Keratinocyte (primary cell): ENCODE data around the gene TMCO1. TPM values are rescaled to one million over a fixed set of nuclear protein-coding genes. Genes with fewer than 3 reads are reported as not detected.

Experiments used
- DNase-seq: peaks from one replicate; pipeline ENCODE4 v3.0.0-alpha.2; 2011; ENCODE audit warnings: low read depth, missing footprints, low spot score
- FAIRE-seq: peaks from 2 replicates; lab custom pipeline; 2011; peaks lifted over from hg19 to GRCh38; lab: Jason Lieb, UNC
- H2AFZ ChIP-seq: 2 replicates; pipeline ENCODE4 v1.6.0; 2012; ENCODE audit warnings: low read length, control low read depth, inconsistent platforms; ENCODE audit not compliant: control insufficient read depth
- H3K27ac ChIP-seq: 2 replicates; pipeline ENCODE4 v1.5.1; 2011; ENCODE audit warnings: low read length; ENCODE audit not compliant: control insufficient read depth, insufficient read depth
- H3K27me3 ChIP-seq: 3 replicates; pipeline ENCODE4 v1.6.0; 2011; ENCODE audit warnings: low read length; ENCODE audit not compliant: control insufficient read depth, insufficient read depth; ENCODE audit errors: extremely low read depth
- H3K36me3 ChIP-seq, 2 experiments: 2 replicates in 1 of 2; 3 replicates in 1 of 2; pipeline ENCODE4 v1.5.1; 2011; ENCODE audit warnings: low read length in 2 of 2, mild to moderate bottlenecking in 1 of 2; ENCODE audit not compliant: control insufficient read depth in 2 of 2, insufficient read depth in 2 of 2; ENCODE audit errors: extremely low read depth in 1 of 2
- H3K4me1 ChIP-seq: 3 replicates; pipeline ENCODE4 v1.5.1; 2011; ENCODE audit warnings: low read length; ENCODE audit not compliant: control insufficient read depth, insufficient read depth; ENCODE audit errors: extremely low read depth
- H3K4me2 ChIP-seq: 3 replicates; pipeline ENCODE4 v1.6.0; 2011; ENCODE audit warnings: low read depth, low read length; ENCODE audit not compliant: control insufficient read depth, insufficient read depth; ENCODE audit errors: extremely low read depth
- H3K4me3 ChIP-seq, 3 experiments: fragments of 200-600 bp in 1 of 3; sonication (generic) in 1 of 3; 2 replicates in 2 of 3; 3 replicates in 1 of 3; pipeline ENCODE4 v1.5.1; 2011 to 2016; ENCODE audit warnings: low read length in 3 of 3, mild to moderate bottlenecking in 3 of 3, control low read depth in 2 of 3, inconsistent platforms in 1 of 3, low read depth in 1 of 3, mixed read lengths in 1 of 3, mixed run types in 1 of 3, moderate library complexity in 1 of 3; ENCODE audit not compliant: control insufficient read depth in 2 of 3, insufficient read depth in 2 of 3; ENCODE audit errors: extremely low read depth in 1 of 3
- H3K79me2 ChIP-seq: 2 replicates; pipeline ENCODE4 v1.6.0; 2012; ENCODE audit warnings: low read length; ENCODE audit not compliant: control insufficient read depth, insufficient read depth
- H3K9ac ChIP-seq: 3 replicates; pipeline ENCODE4 v1.6.0; 2011; ENCODE audit warnings: low read length; ENCODE audit not compliant: control insufficient read depth, insufficient read depth; ENCODE audit errors: extremely low read depth
- H3K9me1 ChIP-seq: 3 replicates; pipeline ENCODE4 v1.6.0; 2011; ENCODE audit warnings: low read length; ENCODE audit not compliant: control insufficient read depth, insufficient read depth; ENCODE audit errors: extremely low read depth
- H3K9me3 ChIP-seq: 2 replicates; pipeline ENCODE4 v1.5.1; 2012; ENCODE audit warnings: low read depth, low read length; ENCODE audit not compliant: control insufficient read depth
- H4K20me1 ChIP-seq: 3 replicates; pipeline ENCODE4 v1.6.0; 2011; ENCODE audit warnings: low read length; ENCODE audit not compliant: control insufficient read depth, insufficient read depth; ENCODE audit errors: extremely low read depth
- EZH2 ChIP-seq: IDR thresholded peaks from one replicate; pipeline ENCODE4 v1.6.1; 2012; ENCODE audit warnings: inconsistent platforms, mild to moderate bottlenecking, low read length, moderate library complexity
- dilution Hi-C: fragments of 300-500 bp; cut with MboI; formaldehyde crosslinking; loops from one replicate; pipeline ENCODE4 v1.7.0; 2020; ENCODE audit warnings: low sequenced_read_pairs; ENCODE audit not compliant: extremely low pct_ligation_motif_present
- polyA plus RNA-seq, 5 experiments: library from polyadenylated mRNA; depleted of rRNA in 3 of 5; stranded (reverse) in 3 of 5; stranded (forward) in 1 of 5; unstranded in 1 of 5; fragments of >200 nt; gene quantifications; 1 replicate in 1 of 5; 2 replicates in 3 of 5; 3 replicates in 1 of 5; pipeline versions ENCODE4 v1.2.1 to v1.2.3, GENCODE V29; 2011 to 2012; ENCODE audit warnings: missing spikeins in 2 of 5, low read depth in 1 of 5, low replicate concordance in 1 of 5
- TF ChIP-seq, protein P1 (sequence below), 3 experiments: IDR thresholded peaks in 1 of 3; conservative IDR thresholded peaks in 1 of 3; optimal IDR thresholded peaks in 1 of 3; 2 replicates in 2 of 3; 3 replicates in 1 of 3; pipeline versions ENCODE3 to v1.5.1; 2011; ENCODE audit warnings: low read length in 3 of 3, mild to moderate bottlenecking in 3 of 3, moderate library complexity in 2 of 3, control low read depth in 1 of 3, inconsistent platforms in 1 of 3; ENCODE audit not compliant: insufficient read depth in 2 of 3; ENCODE audit errors: extremely low read depth in 1 of 3

The TMCO1 gene
- polyA plus RNA-seq, 1 donor (not counting 4 experiments of a cell fraction or from before 2014, with no cell fraction given) = 172 TPM

DNA sequence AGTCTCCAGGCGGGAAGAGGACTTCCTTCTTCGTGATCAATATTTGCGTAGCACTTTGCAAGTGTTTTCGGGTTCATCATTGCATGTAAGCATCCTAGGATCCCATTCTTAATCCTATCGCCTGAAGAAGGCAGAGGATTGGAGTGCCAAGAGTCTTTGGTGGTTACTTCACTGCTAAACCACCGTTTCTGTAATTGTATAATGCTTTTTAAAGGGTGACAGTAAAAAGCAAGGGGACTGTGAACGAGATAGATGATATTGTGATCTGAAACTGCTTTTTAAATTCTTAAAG is 70.0 kb downstream of the TMCO1 start:
- Histone ChIP-seq H3K36me3 (no peaks in the 10 kb centered on the region), H3K27ac (peak overlapping the region; percentile 45), H3K4me1 (peaks cover 16% of the 10 kb centered on the region), H3K27me3 (no peaks in the 10 kb centered on the region), H3K4me2 (peak overlapping the region; percentile 87), H3K9me1 (no peaks in the 10 kb centered on the region), H4K20me1 (no peaks in the 10 kb centered on the region), H3K4me3 (peak overlapping the region; percentile 81 to 87 (median 85)), H3K9ac (peak overlapping the region; percentile 86), H2AFZ (peak overlapping the region; percentile 98), H3K79me2 (peaks cover 29% of the 10 kb centered on the region), H3K9me3 (no peaks in the 10 kb centered on the region)
- no peak for DNase-seq
- no peak for FAIRE-seq
- dilution Hi-C loops = no loop called here
- TF ChIP-seq, protein P1, sequence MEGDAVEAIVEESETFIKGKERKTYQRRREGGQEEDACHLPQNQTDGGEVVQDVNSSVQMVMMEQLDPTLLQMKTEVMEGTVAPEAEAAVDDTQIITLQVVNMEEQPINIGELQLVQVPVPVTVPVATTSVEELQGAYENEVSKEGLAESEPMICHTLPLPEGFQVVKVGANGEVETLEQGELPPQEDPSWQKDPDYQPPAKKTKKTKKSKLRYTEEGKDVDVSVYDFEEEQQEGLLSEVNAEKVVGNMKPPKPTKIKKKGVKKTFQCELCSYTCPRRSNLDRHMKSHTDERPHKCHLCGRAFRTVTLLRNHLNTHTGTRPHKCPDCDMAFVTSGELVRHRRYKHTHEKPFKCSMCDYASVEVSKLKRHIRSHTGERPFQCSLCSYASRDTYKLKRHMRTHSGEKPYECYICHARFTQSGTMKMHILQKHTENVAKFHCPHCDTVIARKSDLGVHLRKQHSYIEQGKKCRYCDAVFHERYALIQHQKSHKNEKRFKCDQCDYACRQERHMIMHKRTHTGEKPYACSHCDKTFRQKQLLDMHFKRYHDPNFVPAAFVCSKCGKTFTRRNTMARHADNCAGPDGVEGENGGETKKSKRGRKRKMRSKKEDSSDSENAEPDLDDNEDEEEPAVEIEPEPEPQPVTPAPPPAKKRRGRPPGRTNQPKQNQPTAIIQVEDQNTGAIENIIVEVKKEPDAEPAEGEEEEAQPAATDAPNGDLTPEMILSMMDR (optimal IDR thresholded peaks at IDR 0.05 in 1 of 3, IDR thresholded peaks at IDR 0.05 in 1 of 3, conservative IDR thresholded peaks at IDR 0.05 in 1 of 3; ENCODE audit: extremely low read depth in 1 of 3, insufficient read depth in 2 of 3, low read length in 3 of 3) = no peak
- no peak for TF ChIP-seq EZH2

DNA sequence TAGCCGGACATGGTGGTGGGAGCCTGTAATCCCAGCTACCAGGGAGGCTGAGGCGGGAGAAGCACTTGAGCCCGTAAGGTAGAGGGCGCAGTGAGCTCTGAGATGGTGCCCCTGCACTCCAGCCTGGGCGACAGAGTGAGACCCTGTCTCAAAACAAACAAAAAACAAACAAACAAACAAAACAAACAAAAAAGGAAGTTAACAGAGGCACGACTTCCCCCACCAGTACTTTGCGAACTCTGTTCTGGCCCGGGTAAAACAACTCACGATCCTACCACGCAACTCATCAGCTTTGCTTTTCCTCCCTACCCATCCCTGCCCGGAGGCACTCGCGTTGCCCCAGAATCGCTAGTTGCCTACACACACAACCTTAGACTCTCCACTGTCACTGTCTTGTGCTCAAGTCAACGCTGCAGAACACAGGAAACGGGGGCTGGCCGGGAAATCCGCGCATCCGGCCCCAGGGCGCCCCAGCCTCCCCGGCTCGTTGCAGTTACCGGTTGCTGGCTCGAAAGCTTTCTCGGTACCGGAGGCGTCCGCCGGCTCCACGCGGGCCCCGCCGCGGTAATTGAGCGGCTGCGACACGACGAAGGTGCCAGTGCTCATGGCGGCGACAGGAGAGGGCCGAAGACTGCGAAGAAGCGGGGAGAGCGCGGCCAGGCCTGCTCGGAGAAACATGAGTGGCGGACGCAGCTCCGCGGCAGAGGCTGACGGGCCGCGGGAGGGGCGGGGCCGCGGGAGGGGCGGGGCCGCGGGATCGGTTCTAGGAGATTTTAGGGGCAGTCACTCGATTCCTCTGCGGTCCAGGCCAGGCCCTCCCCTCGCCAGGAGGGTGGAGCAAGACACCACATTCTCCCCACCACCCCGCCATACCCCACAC is 70.5 kb downstream of the TMCO1 start, which contains the start of gene ALDH9A1:
ALDH9A1 (minus strand) TSS at position 682 of the 880 bp plus-strand sequence; CDS start at position 678, 4 bp downstream.
- Histone ChIP-seq H3K27ac (peak within 1 kb of the TSS; percentile 78), H4K20me1 (no peaks in the 10 kb centered on the region), H3K79me2 (peaks cover 29% of the 10 kb centered on the region), H3K4me3 (peak within 1 kb of the TSS; percentile 81 to 87 (median 85)), H3K9me3 (no peaks in the 10 kb centered on the region), H3K4me1 (peaks cover 16% of the 10 kb centered on the region), H3K9ac (peak within 1 kb of the TSS; percentile 86), H3K27me3 (no peaks in the 10 kb centered on the region), H2AFZ (peak within 1 kb of the TSS; percentile 98), H3K36me3 (no peaks in the 10 kb centered on the region), H3K9me1 (no peaks in the 10 kb centered on the region), H3K4me2 (peak within 1 kb of the TSS; percentile 87)
- FAIRE-seq (no peak), DNase-seq (peak; percentile 33)
- dilution Hi-C loops = no loop called here
- TF ChIP-seq, protein P1 (optimal IDR thresholded peaks at IDR 0.05 in 1 of 3, IDR thresholded peaks at IDR 0.05 in 1 of 3, conservative IDR thresholded peaks at IDR 0.05 in 1 of 3; ENCODE audit: extremely low read depth in 1 of 3, insufficient read depth in 2 of 3, low read length in 3 of 3) = peak; percentile 22 to 43 (median 22)
- TF ChIP-seq EZH2 = no peak
